ENCODE data around the gene REXO2. TPM values are rescaled to one million over a fixed set of nuclear protein-coding genes. Genes with fewer than 3 reads are reported as not detected.

Gene REXO2
- polyA plus RNA-seq (ENCODE audit: insufficient read length in 12 of 12) = 10 to 100 TPM in 11 of 12 donors, not detected in 1; 42.4 to 90.9 (median 61.8) TPM
- long read RNA-seq, donor 1, transcript REXO2-220 (7 exons, 1,158 nt) = major isoform, 65 of 78 reads
- long read RNA-seq, donor 1, partial matches to known transcripts = 6 of 78 reads
- long read RNA-seq, donor 1, other reads (novel, unspliced or antisense) = 0 of 78 reads
- long read RNA-seq, donor 2, transcript REXO2-220 (7 exons, 1,158 nt) = major isoform, 34 of 40 reads
- long read RNA-seq, donor 2, partial matches to known transcripts = 0 of 40 reads
- long read RNA-seq, donor 2, other reads (novel, unspliced or antisense) = 0 of 40 reads
- long read RNA-seq, donor 3, transcript REXO2-220 (7 exons, 1,158 nt) = major isoform, 14 of 21 reads
- long read RNA-seq, donor 3, partial matches to known transcripts = 0 of 21 reads
- long read RNA-seq, donor 3, other reads (novel, unspliced or antisense) = 0 of 21 reads
- long read RNA-seq, donor 4, transcript REXO2-220 (7 exons, 1,158 nt) = major isoform, 10 of 14 reads
- long read RNA-seq, donor 4, partial matches to known transcripts = 0 of 14 reads
- long read RNA-seq, donor 4, other reads (novel, unspliced or antisense) = 0 of 14 reads
- long read RNA-seq, donor 5 = 0 reads
- long read RNA-seq, donor 6, transcript REXO2-220 (7 exons, 1,158 nt) = major isoform, 14 of 19 reads
- long read RNA-seq, donor 6, partial matches to known transcripts = 0 of 19 reads
- long read RNA-seq, donor 6, other reads (novel, unspliced or antisense) = 0 of 19 reads
- long read RNA-seq, donor 7, transcript REXO2-220 (7 exons, 1,158 nt) = major isoform, 19 of 24 reads
- long read RNA-seq, donor 7, partial matches to known transcripts = 0 of 24 reads
- long read RNA-seq, donor 7, other reads (novel, unspliced or antisense) = 0 of 24 reads
- long read RNA-seq, donor 8, transcript REXO2-220 (7 exons, 1,158 nt) = major isoform, 25 of 29 reads
- long read RNA-seq, donor 8, partial matches to known transcripts = 0 of 29 reads
- long read RNA-seq, donor 8, other reads (novel, unspliced or antisense) = 0 of 29 reads
- long read RNA-seq, donor 9, transcript REXO2-220 (7 exons, 1,158 nt) = major isoform, 16 of 21 reads
- long read RNA-seq, donor 9, partial matches to known transcripts = 0 of 21 reads
- long read RNA-seq, donor 9, other reads (novel, unspliced or antisense) = 0 of 21 reads
- long read RNA-seq, donor 10, transcript REXO2-220 (7 exons, 1,158 nt) = major isoform, 31 of 36 reads
- long read RNA-seq, donor 10, partial matches to known transcripts = 0 of 36 reads
- long read RNA-seq, donor 10, other reads (novel, unspliced or antisense) = 0 of 36 reads
- long read RNA-seq, donor 11, transcript REXO2-220 (7 exons, 1,158 nt) = major isoform, 23 of 27 reads
- long read RNA-seq, donor 11, partial matches to known transcripts = 0 of 27 reads
- long read RNA-seq, donor 11, other reads (novel, unspliced or antisense) = 0 of 27 reads

GRCh38 chr11:114439229-114440120, at the start of gene REXO2:
REXO2 (plus strand) TSS chr11:114439467; CDS start chr11:114439529, 62 bp downstream.
- peak; percentile 94 for DNase-seq

DNA sequence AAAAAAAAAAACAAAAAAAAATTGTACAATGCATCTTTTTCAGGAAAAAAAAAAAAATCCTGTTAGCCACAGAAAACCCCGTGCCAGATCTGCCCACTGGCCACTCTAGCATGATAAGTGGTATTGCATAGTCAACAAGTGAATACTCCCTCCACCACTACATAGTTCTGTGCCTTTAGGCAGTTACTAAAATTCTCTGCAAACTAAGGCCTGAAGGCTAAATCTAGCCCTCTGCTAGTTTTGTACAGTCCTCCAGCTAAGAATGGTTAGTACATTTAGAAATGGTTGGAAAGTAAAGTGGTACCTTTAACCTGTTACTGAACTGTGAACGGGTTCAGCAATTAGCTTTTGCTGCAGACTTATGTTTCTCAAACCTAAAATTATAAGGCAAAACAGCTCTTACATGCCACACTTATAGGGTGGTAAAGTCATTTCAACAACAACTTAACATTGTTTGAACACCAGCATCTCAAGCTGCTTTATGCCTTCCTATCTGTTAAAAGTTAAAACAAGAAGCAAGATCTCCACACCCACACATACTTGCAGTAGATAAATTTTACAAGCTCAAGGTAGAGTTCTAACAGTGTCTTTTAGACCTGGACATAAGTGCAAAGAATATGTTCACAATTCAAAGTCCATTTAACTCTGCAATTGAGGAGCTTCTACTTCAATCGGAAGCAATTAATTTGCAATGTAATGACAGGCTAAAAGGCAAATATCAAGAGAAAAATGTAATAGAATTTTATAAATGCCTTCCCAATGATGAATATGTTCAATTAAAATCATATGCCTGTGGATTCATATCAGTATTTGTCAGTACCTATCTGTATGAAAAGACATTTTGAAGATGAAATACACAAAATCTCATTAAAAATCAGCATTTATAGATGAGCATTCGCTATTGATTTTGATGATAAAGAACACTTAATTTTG, 46.3 kb upstream of the REXO2 start:
- no peak for DNase-seq

DNA sequence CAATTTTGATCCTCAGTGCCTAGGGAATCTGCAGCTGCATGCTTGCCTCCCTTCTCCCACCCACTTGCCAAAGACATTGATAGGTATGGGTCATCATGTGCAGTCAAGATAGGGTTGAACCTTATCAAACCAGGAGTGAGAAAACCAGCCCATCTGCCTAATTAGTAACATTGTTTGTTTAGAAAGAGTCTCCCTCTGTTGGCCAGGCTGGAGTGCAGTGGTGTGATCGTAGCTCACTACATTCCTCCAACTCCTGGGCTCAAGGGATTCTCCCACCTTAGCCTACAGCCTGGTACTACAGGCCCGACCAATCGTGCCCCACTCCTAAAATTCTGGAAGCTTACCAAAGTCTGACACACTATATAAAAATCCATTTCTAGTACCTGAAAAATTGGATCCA, 43.5 kb upstream of the REXO2 start:
- DNase-seq = no peak

GRCh38 chr11:114396916-114397315, 42.4 kb upstream of the REXO2 start:
- no peak for DNase-seq

GRCh38 chr11:114397349-114397982, 41.8 kb upstream of the REXO2 start:
- DNase-seq = no peak

- DNase-seq = no peak
These were observed 40.9 kb upstream of the REXO2 start for GRCh38 chr11:114398303-114398920.

DNA sequence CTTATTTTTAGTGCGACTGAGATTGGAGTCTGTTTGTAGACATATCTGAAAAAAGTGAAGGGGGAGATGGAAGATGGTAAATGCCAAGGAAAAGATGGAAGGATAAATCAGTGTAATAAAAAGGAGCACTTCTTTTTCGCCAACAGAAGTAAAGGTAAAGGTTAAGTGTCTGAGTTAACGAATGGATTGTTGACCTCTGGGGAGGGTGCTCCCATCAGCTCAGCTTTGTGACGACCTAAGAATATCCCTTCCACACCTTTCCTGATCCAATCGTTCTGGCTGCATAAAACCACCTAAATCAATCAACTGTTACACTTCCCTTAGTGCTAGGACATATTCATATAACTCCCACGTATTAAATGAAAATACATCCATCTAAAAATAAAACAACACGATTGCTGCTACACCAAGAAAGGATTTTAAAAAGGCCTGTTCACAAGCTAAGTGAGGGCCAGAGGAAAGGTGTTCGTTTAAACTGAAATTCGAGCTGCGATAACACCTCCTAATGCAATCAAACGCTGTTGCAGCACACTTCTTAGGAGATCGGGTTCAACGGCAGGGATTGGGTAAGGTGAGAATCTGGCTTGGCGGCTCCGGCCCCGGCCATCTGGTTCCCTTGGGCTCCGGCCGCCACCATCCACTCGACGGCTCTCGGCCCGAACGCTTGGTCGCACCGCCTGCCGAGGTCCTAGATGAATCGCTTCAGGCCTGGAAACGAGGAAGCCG, 39.6 kb upstream of the REXO2 start:
- DNase-seq = no peak

GRCh38 chr11:114400216-114400914, 38.9 kb upstream of the REXO2 start, which contains the start of the genes C11orf71 and RBM7:
C11orf71 (minus strand) TSS chr11:114400511; CDS start chr11:114400331, 180 bp downstream.
RBM7 (plus strand) TSS chr11:114400666; CDS start chr11:114400672, 6 bp downstream.
- DNase-seq = peak; percentile 98

GRCh38 chr11:114400915-114401223, 38.4 kb upstream of the REXO2 start:
- DNase-seq = no peak

DNA sequence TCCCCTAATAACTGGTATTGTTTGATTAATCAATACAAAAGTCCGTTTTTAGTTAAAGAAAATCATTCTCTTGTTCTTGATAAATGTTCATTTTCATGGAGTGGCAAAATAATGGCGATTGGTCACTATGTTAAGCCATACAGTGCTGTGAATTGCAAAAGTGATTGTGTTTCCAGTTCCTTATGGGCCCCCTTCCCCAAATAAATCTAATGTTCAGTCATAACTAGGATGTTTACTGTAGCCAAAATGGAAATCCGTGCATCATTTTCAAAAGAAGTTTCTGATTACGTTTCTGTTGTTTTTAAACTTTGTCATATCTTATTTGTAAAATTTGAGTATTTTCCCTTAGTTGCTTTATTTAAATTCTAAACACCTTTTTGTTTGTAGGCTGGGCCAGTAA, 38.0 kb upstream of the REXO2 start:
- DNase-seq = peak; percentile 32

DNA sequence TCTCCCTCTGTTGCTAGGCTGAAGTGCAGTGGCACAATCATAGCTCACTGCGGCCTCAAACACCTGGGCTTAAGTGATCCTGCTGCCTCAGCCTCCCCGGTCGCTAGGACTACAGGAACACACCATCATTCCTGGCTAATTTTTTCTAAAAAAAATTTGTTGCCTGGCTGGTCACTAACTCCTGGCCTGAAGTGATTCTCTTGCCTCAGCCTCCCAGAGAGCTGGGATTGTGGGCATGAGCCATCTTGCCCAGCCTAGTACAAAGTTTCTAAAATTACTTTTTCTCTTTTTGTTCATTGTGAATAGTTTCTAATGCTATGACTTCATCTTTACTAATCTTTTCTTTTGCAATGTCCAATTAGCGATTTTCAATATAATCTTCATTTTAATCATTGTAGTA, 26.3 kb upstream of the REXO2 start:
- DNase-seq = no peak

- DNase-seq = no peak
These were observed 25.3 kb upstream of the REXO2 start for GRCh38 chr11:114413958-114414357.

- no peak for DNase-seq
These were observed 22.8 kb upstream of the REXO2 start for GRCh38 chr11:114416441-114416961.

DNA sequence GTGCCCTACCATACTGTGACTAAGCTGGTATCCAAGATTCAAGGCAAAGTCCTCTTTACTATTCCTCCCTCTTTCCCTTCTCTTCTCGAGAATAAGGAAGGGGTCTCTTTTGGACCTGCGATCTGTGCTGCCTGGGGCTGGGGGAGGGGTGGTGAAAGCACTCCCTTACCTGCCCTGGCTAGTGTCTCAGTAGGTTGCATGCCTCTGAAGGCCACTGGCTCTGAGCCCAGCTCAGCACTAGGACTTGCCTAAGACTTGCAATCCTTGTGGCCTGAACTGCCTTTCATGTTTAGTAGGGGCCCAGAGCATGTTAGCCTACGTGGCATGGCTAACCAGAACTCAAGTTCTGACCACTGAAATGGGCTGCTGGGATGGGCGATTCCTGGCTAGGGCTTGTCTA, 13.0 kb upstream of the REXO2 start:
- no peak for DNase-seq

DNA sequence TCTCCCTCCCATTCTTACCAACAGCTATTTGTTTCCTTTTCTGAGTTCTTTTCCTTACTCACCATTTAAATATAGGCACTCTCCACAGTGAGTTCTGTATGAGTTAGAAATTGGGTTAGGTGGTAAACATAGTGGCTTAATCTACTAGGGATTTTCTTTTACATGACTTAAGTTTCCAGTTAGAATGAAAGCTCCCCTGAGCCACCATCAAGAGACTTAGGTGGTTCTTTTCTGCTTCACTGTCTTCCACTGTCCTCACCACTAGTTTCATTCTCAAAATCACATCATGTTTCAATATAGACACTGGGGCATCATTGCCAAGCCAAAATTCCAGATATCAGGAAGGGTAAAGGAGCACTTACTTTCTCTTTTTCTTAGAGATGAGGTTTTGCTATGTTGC, 9.0 kb upstream of the REXO2 start:
- no peak for DNase-seq

- DNase-seq = no peak
These were observed 6.4 kb upstream of the REXO2 start for GRCh38 chr11:114432893-114433292.

DNA sequence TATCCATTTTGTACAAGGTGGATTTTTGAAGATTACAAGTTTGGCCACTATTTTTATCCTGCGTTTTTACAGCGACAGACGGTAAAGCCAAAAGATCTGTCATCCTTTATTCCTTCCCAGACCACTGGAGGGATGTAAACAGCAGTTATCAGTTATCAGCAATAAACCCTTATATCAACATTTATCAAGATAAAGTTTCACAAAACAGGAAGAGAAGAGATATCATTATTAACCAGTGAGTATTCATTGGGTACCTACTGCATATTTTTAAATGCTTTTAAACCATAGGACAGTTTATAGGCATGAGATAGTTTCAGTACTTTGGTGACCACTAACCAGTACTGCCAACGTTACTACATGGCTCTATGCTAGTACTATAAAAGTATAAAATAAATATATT, 5.9 kb upstream of the REXO2 start:
- no peak for DNase-seq

Data from muscle of arm (tissue), 14 donors.